GM10266 (cell line): ENCODE measurements around the gene C16orf46.
"Not testable (repeated sequence)": the region's sequence is repeated elsewhere in the genome, so short reads cannot be mapped to it uniquely, and the experiment has no call there.

Experiments used
- DNase-seq: peaks from one replicate; pipeline ENCODE4 v3.0.0; 2012; ENCODE audit errors: extremely low spot score
- CTCF ChIP-seq: IDR thresholded peaks from 2 replicates; pipeline ENCODE4 v1.5.1; 2012; ENCODE audit warnings: mild to moderate bottlenecking, low read depth; ENCODE audit not compliant: control insufficient read depth, insufficient read depth; ENCODE audit errors: missing control alignments

C16orf46 gene

GRCh38 chr16:81077076-81077940 is at the start of gene C16orf46:
Gene C16orf46, minus strand, starts transcription at chr16:81077238. Its CDS starts 13,283 bp downstream, at chr16:81063955.
- DNase-seq: peak; percentile 91
- TF ChIP-seq CTCF: no peak

DNA sequence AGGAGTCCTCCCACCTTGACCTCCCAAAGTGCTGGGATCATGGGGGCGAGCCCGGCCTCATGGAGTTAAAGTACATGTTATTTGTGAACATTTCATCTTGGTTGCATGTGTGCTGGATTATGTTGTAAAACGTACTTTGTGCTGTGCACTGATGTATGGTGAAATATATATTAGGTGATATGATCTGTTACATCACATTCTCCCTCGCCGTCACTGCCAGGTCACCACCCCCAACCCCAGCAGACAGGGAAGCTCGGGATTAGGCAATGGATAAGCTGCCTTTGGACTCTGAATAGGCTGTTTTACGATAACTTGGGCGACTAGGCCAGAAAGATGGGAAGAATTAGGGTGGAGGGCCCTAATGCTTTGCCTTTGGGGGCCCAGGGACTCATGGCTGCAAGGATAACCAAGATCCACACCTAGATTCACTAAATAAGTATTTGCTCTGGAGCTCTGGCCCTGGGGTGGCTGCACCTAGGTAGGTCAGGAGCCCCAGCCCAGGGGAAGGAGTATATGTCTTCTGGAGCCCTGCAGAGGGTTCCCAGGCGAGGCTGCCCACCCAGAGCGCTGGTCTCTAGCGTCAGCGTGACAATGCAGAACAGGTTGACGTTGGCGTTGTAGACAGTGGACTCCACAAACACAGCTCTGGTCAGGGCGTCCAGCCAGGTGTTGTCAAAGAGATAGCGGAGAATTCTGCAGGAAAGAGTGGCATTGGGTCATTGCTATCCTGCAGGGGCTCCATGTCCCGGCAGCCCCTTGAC is 46.2 kb upstream of the C16orf46 start:
- no peak for TF ChIP-seq CTCF
- DNase-seq: no peak

DNA sequence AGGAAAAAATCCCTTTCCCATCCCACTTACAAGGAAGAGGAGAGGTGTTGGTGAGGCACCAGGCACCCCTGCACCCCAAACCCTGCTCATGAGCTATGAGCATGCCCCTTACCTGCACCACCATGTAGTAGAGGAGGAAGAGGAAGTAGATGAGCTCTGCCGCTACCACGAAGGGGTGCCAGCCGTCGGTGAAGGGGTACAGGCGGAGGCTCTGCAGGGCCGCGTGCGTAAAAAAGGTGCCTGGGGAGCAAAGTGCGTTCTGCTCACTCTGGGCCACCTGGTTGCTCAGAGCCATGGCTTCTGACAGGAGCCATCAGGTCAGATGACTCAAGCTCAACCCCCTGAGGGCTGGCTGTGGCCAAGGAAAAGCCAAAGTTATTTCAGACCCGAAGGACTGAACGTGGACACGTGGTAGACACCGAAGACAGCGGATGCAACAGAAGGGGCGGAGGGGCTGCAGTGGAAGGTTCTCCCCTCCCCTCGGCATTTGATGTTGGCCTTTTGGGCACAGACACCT is 44.5 kb upstream of the C16orf46 start:
- no peak for DNase-seq
- no peak for TF ChIP-seq CTCF

DNA sequence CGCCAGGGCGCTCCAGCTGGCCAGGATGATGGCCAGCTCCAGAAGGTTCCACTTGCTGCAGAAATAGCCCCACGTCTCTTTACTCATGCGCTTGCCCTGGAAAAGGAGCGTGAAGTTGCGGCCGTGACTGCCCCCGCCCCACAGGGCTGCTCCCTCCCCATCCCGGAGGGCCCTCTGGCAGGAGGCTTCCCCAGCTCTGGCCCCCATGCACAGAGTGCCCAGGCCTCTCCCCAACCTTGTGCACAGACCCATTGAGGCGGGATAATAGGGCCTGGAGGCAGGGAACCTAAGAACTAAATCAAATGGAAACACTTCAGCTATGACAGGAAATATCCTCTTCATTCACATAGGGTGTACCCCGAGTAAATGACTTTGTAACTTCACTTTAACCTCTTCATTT is 40.4 kb upstream of the C16orf46 start:
- TF ChIP-seq CTCF: no peak
- no peak for DNase-seq

GRCh38 chr16:81116285-81116684 is 39.2 kb upstream of the C16orf46 start:
- no peak for DNase-seq
- TF ChIP-seq CTCF: no peak

- no peak for TF ChIP-seq CTCF
- no peak for DNase-seq
Observed at GRCh38 chr16:81112453-81112852, 35.4 kb upstream of the C16orf46 start.

DNA sequence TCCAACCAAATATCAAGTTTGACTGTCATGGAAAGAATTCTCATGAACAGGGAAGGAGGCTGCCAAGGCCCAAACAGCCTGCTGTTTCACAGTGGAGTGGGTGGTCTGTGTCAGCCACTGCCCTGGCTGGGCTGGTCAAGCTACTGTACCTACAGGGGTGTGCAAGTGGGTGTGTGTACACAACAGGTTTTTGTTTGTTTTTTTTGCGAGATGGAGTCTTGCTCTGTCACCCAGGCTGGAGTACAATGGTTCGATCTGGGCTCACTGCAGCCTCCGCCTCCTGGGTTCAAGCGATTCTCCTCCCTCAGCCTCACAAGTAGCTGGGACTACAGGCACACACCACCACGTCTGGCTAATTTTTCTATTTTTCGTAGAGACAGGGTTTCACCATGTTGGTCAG is 32.2 kb upstream of the C16orf46 start:
- not testable (repeated sequence) for DNase-seq
